GM18517 (cell line): ENCODE measurements around the gene MYBPH.

Source experiments
- ATAC-seq: cut with Tn5 transposase; IDR thresholded peaks from one replicate; pipeline ENCODE4 v1.9.1; 2021; ENCODE audit warnings: mild to moderate bottlenecking, moderate library complexity; ENCODE audit not compliant: unreplicated experiment

MYBPH gene

DNA sequence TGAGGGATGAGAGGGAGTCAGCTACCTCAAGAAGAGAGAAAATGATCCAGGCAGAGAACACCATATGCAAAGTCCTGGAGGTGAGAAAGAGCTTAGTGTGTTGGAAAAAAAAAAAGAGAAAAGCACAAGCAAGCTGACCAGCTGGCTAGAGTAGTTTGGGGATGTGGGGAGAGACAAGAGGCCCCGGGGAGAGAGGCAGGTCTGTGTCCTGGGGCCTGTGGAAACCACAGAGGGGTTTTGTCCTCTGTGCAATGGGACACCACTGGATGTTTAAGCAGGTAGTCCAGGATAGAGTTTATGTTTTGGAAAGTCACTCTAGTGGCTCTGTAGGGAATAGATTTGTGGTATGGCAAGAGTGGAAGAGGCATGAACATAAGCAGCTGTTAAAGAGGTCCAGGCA is 25.3 kb upstream of the MYBPH start:
- no peak for ATAC-seq

DNA sequence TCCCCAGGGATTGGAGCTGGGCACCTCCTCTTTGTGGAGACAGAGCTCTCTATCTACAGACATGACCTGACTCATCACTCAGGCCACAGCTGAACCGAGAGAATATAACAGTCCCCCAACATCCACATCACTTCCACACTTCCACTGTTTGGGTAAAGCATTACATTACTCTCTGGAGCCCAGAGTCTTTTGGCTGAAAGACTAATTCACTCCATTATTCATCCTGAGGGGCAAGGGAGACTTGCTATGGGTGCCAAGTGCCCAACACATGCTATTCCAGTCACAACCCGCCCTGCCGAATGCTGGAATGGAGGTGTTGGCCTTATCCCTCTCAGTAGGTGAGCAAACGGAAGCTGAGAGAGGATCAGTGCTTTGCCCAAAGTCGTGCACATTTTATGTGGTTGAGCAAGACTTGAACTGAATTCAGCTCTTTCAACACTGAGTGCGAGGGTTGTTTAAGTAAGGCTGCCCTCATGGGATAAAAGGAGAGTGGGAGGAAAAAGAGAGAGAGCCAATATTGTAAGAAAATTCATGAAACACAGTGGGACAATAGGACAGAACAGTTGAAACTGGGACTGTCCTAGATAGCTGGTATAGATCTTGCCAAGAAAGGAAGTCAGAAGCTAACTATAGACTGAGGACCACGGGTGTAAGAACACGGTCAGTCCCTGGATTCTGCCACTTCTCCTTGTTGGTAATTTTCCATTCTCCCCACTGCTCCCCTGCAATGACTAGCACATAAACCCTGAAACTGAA is 24.4 kb upstream of the MYBPH start:
- ATAC-seq, result no peak

DNA sequence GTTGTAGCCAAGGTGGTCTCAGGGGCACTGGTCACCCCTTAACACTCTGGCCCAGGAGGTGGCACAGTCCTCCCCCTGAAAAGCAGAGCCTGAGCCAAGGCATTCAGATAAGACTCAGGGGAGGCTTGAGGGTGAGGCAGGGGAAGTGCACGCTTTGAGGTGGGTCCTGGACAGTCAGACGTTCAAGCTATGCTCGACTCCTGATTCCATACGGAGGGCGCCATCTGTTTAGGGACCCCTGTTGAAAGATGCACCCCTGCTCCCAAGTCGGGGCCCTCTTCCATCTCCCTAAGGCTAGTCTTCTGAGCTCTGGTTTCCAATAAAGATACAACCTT is 23.8 kb upstream of the MYBPH start:
- no peak for ATAC-seq

DNA sequence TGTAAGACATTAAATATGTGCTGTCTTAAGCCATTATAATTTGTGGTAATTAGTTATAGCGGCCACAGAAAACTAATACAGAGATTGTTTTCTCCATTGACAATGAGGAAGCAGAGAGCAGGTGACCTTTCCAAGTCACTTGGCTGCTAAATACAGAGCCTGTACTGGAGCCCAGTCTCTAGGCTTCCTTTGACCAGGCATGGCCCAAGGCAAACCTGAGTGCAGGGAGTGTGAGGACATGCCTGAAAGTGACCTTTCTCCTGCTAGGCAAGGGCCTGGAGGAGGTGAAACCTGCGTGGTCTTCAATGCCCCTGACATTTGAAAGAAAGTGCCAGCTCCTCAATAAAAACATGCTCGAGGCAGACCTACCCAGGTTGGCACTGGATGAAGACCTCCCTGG is 23.4 kb upstream of the MYBPH start:
- ATAC-seq, result no peak

DNA sequence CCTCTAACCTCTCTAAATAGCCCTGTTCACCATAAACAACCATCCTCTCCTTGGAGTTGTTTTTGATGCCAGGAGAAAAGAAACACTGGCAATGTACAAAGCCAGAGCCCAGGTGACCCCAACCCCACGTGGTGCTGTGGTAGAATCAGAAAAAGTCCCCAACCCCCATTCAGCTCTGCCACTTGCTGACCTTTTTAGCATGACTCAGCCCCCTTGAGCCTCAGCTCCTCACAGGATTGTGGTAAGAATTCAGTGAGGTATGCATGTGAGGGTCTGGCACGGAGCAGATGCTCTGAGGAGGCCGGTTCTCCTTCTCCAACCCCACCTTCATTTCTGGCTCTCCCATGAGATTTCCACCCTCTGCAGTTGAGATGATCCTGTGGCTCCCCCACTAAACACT is 22.0 kb upstream of the MYBPH start:
- ATAC-seq, result no peak

DNA sequence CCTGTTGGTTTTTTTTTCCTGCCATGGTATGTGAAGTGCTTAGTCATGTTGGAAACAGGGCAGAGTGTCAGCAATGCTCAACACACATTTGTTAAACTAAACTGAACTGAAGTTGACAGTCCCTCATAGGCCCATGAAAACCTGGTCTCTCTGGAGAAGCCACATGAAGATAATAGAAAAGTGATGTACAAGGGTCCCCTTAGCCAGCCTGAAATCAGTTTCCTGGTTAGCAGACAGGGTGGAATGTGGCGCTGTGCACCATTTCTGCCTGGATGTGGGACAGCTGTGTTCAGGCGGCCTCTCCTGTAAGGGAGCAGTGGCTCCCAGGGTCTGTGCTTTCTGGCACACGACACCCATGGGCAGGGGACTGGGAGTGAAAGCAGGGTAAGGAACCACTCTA is 20.7 kb upstream of the MYBPH start:
- no peak for ATAC-seq

DNA sequence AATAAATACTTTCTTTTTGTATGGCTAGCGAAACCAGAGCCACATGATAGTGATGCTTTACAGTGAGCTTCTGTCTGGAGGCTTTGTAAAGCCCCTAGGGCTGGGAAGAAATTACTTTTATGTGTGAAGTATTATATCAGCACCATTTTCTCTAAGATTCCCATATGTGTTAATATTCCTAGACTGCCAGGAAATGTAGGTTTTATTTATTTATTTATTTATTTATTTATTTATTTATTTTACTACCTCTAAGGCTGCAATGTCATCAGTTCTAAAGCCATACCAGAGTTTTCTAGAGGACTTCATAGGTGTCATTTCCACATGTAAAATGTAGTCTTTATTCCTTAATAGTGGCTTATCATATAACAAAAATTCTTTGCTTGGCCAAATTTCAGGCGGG is 15.3 kb upstream of the MYBPH start:
- ATAC-seq, result no peak

DNA sequence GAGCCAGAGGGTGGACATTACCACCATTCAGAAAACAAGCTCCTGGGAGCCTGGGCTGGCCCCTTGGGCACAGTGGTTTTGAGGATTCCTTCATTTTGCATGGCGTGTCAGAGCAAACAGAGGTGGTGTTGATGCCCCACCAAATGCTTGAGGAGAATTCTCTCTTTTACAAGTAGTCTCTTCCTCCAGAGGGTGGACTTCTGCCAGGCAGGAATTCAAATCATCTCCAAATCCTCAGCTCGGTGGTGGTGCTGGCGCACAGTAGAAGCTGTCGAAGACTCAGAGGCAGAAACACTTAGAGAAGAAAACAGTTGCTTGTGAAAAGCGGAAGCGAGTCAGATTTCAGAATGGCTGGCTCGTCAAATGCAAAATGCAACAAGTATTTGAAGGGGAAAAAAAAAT is 14.3 kb upstream of the MYBPH start:
- no peak for ATAC-seq

DNA sequence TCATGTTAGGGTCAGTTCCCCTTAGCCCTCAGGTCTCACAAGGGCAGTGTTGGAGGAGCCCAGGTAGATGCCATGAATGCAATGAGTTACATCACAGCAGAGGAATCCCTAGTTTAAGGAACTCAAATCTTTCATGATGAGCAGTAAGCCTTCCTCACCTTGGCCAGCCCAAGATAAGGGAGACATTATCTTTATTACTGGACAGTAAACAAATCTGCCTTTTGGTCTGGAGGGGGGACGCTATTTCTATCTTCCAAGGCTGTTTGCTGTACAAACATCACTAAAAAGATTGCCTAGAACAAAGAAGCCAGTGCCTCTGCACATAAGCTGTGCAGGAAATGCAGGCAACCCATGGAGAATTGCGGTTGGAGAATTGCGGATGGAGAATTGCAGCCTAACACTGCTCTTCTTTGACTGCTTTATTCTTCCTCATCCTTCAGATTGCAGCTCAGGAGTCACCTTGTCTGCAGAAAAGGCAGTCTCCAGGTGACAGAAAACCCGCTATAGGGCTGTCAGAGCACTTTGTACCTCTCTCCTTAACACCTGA is 13.1 kb upstream of the MYBPH start:
- no peak for ATAC-seq

DNA sequence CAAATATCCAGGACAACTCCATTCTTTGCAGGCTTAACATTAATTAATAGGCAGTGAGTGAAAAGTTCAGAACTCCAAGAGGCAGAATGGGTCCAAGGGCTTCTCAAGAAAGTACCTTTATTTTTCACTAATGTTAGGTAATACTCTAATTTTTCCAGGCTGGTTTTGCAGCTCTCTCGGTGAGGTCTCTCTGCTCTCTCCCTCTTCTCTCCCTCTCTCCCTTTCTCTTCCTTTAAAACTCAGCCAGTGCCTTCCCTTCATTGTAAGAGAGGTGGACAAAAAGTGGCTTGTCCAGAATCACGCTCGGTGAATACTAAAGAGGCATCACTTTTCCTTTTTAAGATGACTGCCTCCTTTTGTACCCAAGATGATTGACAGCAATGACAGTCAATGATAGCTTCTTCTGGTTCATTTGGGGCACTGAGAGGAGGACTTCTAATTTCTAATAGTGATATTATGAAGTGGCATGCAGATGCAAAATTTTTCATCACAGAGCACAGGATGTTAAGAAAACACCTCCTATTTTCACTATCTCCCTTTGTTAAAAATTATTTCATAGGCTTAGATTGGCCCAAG is 12.2 kb upstream of the MYBPH start:
- ATAC-seq, result no peak

DNA sequence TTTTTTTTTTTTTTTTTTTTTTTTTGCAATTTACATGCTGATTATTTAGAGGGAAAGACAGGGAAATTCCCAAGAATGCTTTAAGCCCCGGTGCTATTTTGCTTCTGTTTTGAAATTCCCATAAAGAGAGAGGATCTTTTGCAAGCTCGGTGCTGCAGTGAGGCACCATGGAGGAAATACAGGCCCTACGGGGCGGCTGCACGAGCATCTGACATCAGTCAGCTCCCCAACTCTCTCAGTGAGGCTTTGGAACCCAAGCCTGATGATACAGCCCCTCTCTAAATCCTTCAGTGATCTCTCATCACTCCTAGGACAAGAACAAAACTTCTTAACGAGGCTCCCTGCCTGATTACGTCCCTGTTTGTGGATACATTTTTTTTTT is 11.7 kb upstream of the MYBPH start:
- no peak for ATAC-seq

DNA sequence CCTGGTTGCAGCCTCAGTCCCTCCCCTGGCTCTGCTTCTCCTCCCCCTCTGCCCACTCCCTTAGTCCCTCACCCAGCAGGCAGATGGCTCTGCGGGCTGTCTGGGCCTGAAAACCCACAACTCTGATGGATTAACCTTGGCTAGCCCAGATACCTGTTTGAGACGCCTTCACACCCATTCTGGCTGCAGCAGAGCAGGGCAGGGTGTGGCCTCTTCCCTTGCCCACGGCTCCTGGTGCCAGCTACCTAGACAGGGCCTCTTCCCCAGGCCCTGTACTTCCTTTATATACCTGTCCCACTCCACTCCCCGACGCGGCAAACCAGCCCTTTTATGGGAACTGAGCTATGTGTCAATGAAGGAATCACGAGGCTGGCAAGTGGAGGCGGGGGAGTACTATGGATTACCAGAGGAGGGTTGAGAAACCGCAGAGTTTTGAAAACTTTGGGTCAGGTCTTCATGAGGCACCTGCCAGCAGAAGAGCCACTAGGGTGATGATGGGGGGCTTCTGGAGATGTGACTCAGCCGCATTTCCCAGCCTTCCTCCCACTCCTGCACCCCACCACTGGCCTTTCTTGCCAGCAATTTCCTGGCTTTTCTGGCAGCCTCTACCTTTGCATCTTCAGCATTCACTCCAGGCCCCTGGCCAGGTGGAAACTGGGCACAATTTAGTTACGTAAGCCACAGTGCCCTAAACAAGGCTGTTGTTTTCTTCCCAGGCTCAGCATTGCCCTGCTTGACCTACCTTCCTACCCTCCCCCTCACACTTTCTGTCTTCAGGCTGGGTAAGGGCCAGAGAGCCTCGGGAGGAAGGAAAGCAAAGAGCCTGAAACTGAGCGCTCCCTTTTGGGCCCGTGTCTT is 11.0 kb upstream of the MYBPH start, which contains the start of gene CHI3L1:
TSS of gene CHI3L1 (minus strand) at position 259 of the 858 bp plus-strand sequence. CDS start at position 178, 81 bp downstream.
- ATAC-seq, result no peak

DNA sequence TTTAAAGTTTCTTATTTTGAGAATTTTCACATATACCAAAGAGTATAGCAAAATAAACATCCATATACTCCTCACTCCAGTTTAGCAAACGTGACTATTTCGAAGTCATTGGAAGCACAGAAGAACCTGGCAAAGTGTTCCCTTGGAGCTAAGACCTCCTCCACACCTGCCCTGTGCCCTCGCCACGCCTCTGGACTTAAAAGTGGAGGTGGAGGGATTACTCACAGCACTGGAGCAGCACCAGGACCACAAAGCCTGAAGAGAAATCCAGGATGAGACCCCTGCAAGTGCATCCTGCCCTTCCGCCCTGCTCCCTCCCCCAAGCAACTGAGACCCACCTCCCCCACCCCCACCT is 10.4 kb upstream of the MYBPH start:
- no peak for ATAC-seq

DNA sequence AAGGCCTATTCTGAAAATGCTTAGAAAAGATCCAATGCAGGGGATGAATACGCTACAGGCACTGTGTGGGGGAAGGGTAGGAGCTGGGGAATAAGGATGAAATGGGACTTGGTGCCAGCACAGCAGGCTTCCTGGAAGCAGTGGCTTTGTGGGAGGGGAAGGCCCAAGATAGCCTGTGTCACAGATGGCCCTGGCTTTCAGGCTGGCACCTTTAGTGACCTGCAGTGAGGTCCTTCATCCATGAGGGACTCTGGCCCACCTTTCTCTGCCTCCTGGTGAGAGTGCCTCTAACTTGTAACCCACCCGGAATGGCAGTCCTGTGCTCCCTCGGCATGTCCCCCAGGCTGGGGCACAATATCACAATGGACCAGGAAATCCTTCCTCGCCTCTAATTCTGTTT is 10.0 kb upstream of the MYBPH start:
- ATAC-seq, result no peak

DNA sequence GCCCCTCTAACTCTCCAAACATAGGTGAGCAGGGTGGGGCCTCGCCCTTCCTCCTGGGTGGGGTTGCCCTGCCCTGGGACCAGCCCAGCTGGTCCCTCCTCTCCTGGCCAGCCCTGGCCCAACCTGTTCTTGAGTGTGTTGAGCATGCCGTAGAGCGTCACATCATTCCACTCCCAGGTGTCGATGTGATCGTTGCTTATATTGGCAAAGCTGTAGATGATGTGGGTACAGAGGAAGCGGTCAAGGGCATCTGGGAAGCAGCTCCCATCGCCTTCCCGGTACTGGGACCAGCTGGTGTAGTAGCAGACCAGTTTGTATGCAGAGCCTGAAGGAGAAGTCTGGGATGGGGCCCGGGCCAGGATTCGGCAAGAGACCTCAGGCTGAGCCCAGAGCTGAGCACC is 9.4 kb upstream of the MYBPH start:
- no peak for ATAC-seq

DNA sequence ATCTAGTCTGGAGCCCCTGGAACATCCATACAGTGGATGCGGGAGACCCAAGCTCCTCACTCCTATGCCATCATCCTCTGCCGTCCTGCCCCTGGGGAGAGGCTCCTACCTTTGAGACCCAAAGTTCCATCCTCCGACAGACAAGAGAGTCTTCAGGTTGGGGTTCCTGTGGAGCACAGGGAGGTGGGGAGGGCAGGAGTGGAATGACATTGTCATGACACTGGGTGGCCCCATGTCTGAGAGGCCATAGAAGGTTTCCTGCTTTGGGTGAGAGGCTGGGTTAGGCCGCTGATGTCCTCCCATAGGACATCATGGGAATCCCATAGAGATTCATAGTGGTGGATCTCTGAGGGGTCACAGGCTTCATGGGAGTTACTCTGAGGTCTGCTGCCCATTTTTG is 8.8 kb upstream of the MYBPH start:
- ATAC-seq, result no peak

DNA sequence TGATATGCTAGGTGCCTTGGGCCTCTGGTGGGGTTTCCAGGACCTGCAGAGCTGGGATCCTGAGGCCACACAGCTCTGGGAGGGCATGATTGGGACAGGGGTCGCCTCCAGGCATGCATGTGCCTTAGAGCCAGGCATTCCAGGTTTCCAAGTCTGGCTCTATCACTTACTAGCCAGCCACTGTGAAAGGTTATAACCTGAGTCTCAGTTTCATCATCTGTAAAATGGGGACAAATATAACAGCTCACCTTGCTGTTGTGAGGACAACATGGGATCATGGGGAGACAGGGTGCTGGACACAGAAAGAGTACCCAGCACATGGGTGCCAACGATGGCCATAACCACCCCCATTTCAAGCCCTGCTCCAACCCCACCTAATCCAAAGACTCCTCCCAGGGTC is 8.2 kb upstream of the MYBPH start:
- no peak for ATAC-seq

DNA sequence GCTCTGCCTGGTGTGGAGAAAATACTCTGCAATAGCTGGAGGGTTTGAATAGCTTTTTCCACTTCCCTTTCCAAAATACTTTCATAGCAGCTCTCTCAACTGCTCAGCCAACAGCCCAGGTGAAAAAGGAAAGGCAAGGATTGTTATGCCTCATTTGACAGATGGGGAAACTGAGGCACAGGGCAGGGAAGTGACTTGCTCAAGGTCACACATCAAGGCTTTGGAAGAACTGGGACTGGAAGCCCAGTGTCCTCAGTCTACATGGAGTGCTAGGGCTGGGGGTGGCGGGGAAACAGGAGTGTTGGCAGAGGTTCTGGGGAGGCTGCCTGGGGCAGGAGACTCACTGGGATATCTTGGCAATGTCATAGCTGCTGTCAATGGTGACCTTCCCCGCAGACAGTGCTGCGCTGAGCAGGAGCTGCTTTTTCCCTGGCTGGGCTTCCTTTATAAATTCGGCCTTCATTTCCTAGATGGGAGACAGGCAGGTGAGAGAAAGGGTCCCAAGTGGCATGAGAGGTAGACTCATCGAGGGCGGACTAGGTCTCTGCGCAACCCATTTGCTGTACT is 6.8 kb upstream of the MYBPH start:
- ATAC-seq, result no peak

DNA sequence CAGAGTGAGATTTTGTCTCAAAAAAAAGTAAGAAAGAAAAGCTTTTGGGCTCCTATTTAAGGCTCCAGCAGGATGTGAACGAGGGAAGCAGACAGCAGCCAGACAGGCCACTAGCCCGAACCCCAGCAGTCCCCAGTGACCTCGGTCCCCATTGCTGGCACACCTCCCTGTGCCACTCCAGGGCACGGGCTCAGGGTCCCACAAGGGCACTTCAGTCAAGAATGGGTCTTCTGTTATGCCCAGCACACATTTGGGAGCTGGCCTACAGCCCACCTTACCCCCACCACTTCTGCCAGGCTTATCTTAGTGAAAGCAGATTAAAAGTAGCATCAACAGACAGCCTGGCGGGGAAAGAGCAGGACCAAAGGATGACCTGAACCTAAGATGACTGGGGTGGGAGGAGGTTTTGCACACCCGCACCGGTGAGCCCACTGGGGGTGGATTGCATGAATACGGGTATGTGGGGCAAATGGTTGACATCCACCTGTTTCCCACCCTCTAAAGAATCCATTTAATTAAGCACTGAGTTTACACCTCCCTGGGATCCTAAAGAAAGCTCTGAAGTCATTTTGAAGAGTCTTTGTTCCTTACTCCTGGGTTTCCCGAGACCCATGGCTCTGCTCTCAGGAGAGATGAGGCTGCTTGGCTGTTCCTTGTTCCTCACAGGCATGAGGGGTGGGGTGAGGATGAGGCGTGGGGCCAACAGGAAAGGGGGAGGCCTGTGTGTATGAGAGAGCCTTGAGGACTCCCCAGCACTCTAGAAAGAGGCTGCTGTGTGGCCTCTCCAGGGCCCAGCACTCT is 6.2 kb upstream of the MYBPH start:
- no peak for ATAC-seq

DNA sequence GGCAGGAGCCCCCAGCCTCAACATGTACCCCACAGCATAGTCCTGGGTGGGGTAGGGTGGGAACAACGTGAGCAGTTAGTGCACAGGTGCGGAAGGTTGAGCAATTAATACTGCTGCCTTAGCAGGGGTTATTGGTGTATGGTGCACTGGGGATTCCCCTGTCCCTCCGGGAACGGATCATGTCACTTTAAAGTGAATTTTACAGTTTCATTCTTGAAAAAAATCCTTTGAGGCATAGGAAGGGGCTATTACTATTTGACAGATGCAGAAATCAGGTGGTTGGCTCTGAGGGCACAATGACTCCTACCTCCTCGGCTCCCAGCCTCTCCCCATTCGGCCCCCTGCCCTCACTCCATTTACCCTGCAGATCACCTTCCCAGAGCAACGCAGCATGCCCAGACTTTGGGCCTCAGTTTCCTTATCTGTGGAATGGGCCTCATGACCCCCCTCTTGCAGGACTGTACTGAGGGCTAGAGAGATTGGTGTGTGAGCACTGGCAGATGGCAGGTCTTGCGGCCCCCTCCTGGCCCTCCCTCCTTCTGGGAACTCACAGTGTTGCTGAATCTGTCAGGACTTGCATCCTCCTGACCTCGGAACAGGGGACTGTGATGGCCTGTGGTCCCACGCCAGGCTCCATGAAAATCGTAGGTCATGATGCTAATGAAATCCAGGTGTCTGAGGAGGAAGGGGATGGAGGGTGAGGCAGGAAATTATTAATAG is 5.1 kb upstream of the MYBPH start:
- ATAC-seq, result no peak
